Chondrocyte (in vitro differentiated cells): ENCODE results near the gene GDF9. TPM values are rescaled to one million over a fixed set of nuclear protein-coding genes. Genes with fewer than 3 reads are reported as not detected.

Experiments
- DNase-seq: peaks from one replicate; pipeline ENCODE4 v3.0.0; 2021; ENCODE audit warnings: mixed read lengths, low spot score
- H3K27ac Mint-ChIP-seq: one replicate; pipeline ENCODE4 v1.8.0; 2021; ENCODE audit warnings: mild to moderate bottlenecking, moderate library complexity, mixed read lengths; ENCODE audit not compliant: unreplicated experiment
- H3K27me3 Mint-ChIP-seq: 2 replicates; pipeline ENCODE4 v1.8.0; 2021; ENCODE audit warnings: low read depth, mixed read lengths
- H3K36me3 Mint-ChIP-seq: 2 replicates; pipeline ENCODE4 v1.8.0; 2021; ENCODE audit warnings: low read depth, mixed read lengths
- H3K4me1 Mint-ChIP-seq: 2 replicates; pipeline ENCODE4 v1.8.0; 2021; ENCODE audit warnings: low read depth, mild to moderate bottlenecking, mixed read lengths
- H3K4me3 Mint-ChIP-seq: one replicate; pipeline ENCODE4 v1.8.0; 2021; ENCODE audit warnings: mild to moderate bottlenecking, moderate library complexity, mixed read lengths; ENCODE audit not compliant: unreplicated experiment
- H3K9me3 Mint-ChIP-seq: 2 replicates; pipeline ENCODE4 v1.8.0; 2021; ENCODE audit warnings: low read depth, mixed read lengths
- total RNA-seq: library from RNA; stranded (reverse); gene quantifications from 3 replicates; pipeline ENCODE4 v1.2.1, GENCODE V29; 2021
- TF ChIP-seq, protein P1 (sequence below): fragments of 200-600 bp; sonication (generic); IDR thresholded peaks from 2 replicates; pipeline ENCODE4 v1.5.0; 2021; ENCODE audit warnings: antibody characterized with exemption, mild to moderate bottlenecking, moderate library complexity

The GDF9 gene
- total RNA-seq, 1 donor from 2014 or later: 0.30 TPM

DNA sequence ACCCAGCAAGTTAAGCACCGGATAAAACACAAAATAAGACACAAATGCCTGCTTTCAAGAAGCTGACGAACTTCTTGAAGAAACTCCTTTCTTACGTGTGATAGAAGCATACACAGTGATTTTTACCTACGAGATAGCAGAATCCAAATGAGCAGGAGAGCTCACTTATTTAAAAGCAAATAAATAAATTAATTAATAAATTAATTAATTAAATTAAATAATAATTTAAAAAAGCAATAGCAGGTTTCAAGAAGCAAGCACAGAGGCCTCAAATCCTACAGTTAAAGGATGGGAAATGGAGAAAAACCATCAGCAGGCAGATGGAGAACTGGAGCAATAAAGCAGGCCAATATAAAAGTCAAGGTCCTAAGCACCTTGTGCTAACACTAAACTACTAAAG lies 24.5 kb upstream of the GDF9 start:
- H3K4me1 Mint-ChIP-seq: peaks cover 10% of the 10 kb centered on the region
- TF ChIP-seq, protein P1, sequence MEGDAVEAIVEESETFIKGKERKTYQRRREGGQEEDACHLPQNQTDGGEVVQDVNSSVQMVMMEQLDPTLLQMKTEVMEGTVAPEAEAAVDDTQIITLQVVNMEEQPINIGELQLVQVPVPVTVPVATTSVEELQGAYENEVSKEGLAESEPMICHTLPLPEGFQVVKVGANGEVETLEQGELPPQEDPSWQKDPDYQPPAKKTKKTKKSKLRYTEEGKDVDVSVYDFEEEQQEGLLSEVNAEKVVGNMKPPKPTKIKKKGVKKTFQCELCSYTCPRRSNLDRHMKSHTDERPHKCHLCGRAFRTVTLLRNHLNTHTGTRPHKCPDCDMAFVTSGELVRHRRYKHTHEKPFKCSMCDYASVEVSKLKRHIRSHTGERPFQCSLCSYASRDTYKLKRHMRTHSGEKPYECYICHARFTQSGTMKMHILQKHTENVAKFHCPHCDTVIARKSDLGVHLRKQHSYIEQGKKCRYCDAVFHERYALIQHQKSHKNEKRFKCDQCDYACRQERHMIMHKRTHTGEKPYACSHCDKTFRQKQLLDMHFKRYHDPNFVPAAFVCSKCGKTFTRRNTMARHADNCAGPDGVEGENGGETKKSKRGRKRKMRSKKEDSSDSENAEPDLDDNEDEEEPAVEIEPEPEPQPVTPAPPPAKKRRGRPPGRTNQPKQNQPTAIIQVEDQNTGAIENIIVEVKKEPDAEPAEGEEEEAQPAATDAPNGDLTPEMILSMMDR: no peak
- H3K27ac Mint-ChIP-seq: no peak overlapping the region
- no peak overlapping the region for H3K4me3 Mint-ChIP-seq
- peaks cover 51% of the 10 kb centered on the region for H3K36me3 Mint-ChIP-seq
- no peak for DNase-seq
- H3K9me3 Mint-ChIP-seq: no peaks in the 10 kb centered on the region
- H3K27me3 Mint-ChIP-seq: no peaks in the 10 kb centered on the region

DNA sequence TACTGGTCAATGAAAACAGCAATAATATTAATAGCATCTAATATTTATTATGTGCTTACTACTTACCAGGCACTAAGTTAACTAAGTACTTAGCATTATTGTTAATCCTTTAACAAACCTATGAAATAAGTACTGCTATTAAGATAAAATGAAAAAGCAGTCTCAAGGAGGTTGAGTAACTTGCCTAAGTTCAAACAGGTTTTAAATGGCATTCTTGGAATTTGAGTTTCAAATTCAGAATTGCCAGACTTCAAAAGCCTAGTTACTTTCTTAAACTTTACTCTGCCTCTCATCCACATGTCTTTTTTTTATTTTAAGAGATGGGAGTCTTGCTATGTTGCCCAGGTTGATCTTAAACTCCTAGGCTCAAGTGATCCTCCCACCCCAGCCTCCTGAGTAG lies 23.2 kb upstream of the GDF9 start:
- no peaks in the 10 kb centered on the region for H3K27me3 Mint-ChIP-seq
- DNase-seq: no peak
- no peak overlapping the region for H3K4me3 Mint-ChIP-seq
- TF ChIP-seq, protein P1: no peak
- H3K4me1 Mint-ChIP-seq: peaks cover 4% of the 10 kb centered on the region
- H3K9me3 Mint-ChIP-seq: no peaks in the 10 kb centered on the region
- peak overlapping the region; percentile 38 for H3K27ac Mint-ChIP-seq
- H3K36me3 Mint-ChIP-seq: peaks cover 49% of the 10 kb centered on the region

DNA sequence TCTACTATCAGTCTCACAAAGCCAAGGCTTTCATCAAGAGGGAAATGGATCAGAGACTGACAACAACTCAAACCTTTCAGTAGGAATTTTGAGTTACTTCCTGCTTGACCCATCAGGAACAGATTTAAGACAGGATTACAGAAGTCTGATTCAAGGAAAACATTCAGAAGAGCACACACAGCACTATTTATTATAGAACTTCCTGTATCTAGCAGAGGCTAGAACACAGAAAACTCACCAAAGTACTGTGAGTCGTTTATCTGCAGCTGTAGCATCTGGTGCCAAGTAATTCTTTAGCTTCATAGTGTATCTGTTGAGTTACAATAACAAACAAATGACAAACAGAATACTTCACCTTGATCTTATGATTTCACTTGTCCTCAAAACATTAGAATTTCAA lies 21.0 kb upstream of the GDF9 start:
- H3K9me3 Mint-ChIP-seq: no peaks in the 10 kb centered on the region
- H3K4me3 Mint-ChIP-seq: no peak overlapping the region
- no peak for DNase-seq
- H3K27ac Mint-ChIP-seq: no peak overlapping the region
- peaks cover 38% of the 10 kb centered on the region for H3K36me3 Mint-ChIP-seq
- peaks cover 4% of the 10 kb centered on the region for H3K4me1 Mint-ChIP-seq
- TF ChIP-seq, protein P1: no peak
- no peaks in the 10 kb centered on the region for H3K27me3 Mint-ChIP-seq

DNA sequence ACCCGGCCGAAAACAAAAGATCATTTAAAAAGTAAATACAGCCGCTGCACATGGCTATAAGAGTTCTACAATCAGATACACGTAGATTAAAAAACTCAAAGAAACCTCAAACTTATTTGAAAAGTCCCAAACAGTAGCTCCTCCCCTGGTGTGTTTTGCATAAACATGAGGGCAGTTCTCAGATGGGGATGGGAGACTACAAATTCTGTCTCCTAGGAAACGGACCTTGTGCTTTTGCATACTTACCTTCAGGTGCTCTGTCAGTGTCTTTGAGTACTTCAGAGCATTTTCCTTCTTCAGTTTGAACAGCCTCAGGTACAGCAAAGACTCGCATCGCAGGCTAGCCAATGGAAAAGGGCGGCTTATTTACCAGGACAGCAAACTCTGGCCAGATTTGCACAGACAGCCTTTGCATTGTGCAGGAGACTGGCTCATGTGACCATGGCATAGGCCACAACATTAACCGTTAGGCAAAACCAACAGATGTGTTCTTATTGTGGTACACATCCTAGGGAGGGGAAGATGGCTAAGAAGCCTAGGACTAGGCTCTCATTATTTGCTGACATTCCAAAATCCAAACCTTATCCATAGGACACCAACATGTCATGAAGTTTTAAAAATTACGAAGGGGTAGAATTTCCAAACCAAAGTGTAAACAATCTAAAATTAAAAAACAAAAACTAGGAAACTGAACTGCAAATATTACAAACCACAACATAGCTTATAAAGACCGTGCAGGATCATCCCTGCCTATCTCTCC lies 20.0 kb upstream of the GDF9 start:
- Mint-ChIP-seq H3K4me3 (no peak overlapping the region), H3K27me3 (no peaks in the 10 kb centered on the region), H3K27ac (peak overlapping the region; percentile 38), H3K4me1 (peaks cover 4% of the 10 kb centered on the region), H3K36me3 (peaks cover 35% of the 10 kb centered on the region), H3K9me3 (no peaks in the 10 kb centered on the region)
- TF ChIP-seq, protein P1: no peak
- no peak for DNase-seq

DNA sequence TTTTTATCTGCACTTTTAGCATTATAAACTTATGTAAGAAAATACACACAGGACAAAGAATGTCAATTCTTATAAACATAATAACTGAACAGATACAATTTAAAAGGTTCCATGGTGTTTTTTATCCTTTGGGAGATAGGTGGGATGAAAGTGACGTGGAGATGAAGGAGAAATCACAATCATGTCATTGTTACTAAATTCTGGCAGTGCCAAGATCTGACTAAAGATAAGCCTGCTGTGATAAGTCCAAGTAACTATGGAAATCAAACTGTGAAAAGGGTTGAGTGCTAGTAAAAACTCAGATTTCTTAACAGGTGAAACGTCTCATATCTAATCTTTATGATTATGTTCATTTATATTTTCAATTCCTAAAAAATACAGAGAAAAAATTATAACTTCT lies 18.3 kb upstream of the GDF9 start:
- peaks cover under 1% of the 10 kb centered on the region for H3K4me1 Mint-ChIP-seq
- H3K4me3 Mint-ChIP-seq: no peak overlapping the region
- no peak for DNase-seq
- H3K9me3 Mint-ChIP-seq: no peaks in the 10 kb centered on the region
- no peak overlapping the region for H3K27ac Mint-ChIP-seq
- H3K27me3 Mint-ChIP-seq: no peaks in the 10 kb centered on the region
- H3K36me3 Mint-ChIP-seq: peaks cover 41% of the 10 kb centered on the region
- TF ChIP-seq, protein P1: no peak
